Jurkat, Clone E6-1 (cell line): ENCODE measurements around the gene ZNF407.

ENCODE experiments used
- DNase-seq: peaks from one replicate; pipeline ENCODE4 v3.0.0-alpha.2; 2011; ENCODE audit warnings: low read depth, low spot score
- H3K4me3 ChIP-seq: 2 replicates; pipeline ENCODE4 v1.5.1; 2011; ENCODE audit warnings: mild to moderate bottlenecking, low read length, control low read depth, moderate library complexity

The ZNF407 gene

DNA sequence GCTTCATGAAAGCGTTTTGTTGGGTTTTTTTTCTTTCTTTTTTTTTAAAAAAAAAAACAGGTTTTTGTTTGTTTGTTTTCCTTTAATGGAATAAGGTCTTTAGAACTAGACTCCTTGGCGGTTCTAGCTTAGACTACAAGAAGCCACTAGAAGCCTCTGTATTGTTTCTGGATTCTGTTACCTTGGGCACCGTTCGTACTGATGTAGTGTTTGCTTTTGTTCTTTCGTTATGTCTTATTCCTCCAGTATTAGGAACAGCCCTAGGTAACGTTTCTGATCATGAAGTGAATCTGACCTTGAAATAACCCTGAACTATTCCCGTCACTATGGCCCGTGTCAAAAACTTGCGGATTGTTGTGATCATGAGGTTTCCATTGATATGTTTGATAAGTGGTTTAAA lies 446.6 kb downstream of the ZNF407 start:
- no peak for DNase-seq
- no peak overlapping the region for H3K4me3 ChIP-seq

GRCh38 chr18:75044791-75045190 lies 447.1 kb downstream of the ZNF407 start:
- H3K4me3 ChIP-seq, result no peak overlapping the region
- no peak for DNase-seq

GRCh38 chr18:75045272-75045671 lies 447.6 kb downstream of the ZNF407 start:
- H3K4me3 ChIP-seq, result no peak overlapping the region
- DNase-seq, result no peak

DNA sequence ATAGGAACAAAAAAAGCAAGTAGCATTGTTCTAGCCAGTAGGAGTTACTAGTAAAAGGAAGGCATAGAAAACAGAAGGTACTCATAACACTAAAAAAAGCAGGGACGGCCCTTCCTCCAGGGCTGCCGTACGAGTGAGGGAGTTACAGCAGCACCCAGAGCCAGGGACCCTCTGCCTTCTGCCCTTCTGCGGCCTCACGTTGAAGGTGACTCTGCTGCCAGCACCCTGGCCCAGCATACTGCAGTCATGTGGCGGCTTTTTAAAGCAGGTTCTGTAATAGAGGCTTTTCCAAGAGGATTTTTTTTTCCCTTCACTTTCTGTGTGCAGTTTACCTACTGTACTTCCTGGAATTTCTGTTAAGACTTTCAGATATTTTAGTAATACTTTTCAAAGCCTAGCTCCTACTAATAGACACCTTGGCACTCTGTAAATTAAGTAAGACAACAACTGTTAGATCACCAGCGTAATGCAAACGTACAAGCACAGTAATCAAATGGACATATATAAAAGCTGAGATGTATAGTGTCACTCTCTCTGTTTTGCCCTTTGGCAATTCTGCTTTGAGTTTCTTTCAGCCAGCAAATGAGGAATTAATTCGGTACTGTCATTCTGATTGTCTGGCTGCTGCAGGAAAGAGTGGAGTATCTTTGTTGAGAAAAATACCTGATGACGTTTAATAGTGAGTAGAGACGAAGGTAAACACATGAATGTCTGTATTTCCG lies 449.7 kb downstream of the ZNF407 start:
- DNase-seq, result no peak
- no peak overlapping the region for H3K4me3 ChIP-seq

- no peak overlapping the region for H3K4me3 ChIP-seq
- no peak for DNase-seq
These were observed 451.2 kb downstream of the ZNF407 start for GRCh38 chr18:75048776-75049454.

DNA sequence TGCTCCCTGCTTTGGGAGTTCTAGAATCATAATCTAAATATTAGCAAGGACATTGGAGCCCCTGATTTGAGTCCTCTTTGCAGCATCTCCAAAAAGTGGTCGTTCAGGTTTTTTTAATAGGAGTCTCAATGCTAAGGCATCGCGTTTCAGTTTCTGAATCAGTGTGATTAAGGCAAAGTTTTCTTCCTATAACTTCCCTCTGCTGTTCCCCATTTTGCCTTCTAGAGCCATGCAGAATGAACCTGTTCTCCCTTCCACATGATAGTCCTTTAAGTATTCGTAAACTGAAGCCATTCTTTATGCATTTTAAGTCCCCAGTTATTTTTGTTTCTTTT lies 451.8 kb downstream of the ZNF407 start:
- no peak overlapping the region for H3K4me3 ChIP-seq
- no peak for DNase-seq

- DNase-seq, result no peak
- H3K4me3 ChIP-seq, result no peak overlapping the region
These were observed 454.1 kb downstream of the ZNF407 start for GRCh38 chr18:75051757-75052156.

- H3K4me3 ChIP-seq, result no peak overlapping the region
- DNase-seq, result no peak
These were observed 454.8 kb downstream of the ZNF407 start for GRCh38 chr18:75052475-75052874.

- H3K4me3 ChIP-seq, result no peak overlapping the region
- peak; percentile 11 for DNase-seq
These were observed 455.5 kb downstream of the ZNF407 start for GRCh38 chr18:75053028-75053629.

DNA sequence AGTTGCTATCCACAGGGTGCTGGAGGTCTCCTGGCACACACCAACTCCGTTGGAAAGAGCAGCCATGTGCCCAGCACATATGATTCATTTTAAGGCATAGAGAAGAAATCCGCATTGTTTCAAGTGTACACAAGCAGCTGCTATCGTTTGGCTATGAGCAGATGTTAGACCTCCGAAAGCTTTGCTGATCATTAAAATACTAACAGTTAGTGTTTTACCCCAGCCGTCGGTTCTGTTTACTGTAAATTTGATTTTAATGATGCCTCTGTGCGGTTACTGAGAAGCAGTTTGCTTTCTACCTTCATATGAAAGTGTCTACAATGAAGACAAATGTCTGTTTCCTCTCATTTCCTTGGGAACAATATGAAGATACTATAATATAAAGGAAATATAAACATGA lies 456.4 kb downstream of the ZNF407 start:
- DNase-seq, result no peak
- H3K4me3 ChIP-seq, result no peak overlapping the region

DNA sequence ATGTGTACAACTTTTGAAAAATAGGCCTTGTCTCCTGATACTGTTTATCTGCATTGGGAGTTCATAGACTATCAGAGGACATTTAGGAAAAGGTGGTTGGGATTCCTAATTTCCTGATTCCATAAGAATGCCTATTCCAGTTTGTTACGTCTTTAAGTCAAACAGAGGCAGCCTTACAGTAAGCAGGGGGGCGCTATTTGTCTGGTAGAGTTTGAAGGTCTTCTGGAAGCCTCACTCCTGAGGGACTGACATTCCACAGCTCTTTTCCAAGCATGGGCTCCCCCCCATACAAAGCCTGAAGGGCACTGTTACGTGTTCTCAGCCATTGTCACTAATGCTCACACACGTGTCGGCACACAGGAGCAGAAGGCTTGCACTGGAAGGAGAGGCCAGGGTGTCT lies 456.9 kb downstream of the ZNF407 start:
- no peak overlapping the region for H3K4me3 ChIP-seq
- no peak for DNase-seq

DNA sequence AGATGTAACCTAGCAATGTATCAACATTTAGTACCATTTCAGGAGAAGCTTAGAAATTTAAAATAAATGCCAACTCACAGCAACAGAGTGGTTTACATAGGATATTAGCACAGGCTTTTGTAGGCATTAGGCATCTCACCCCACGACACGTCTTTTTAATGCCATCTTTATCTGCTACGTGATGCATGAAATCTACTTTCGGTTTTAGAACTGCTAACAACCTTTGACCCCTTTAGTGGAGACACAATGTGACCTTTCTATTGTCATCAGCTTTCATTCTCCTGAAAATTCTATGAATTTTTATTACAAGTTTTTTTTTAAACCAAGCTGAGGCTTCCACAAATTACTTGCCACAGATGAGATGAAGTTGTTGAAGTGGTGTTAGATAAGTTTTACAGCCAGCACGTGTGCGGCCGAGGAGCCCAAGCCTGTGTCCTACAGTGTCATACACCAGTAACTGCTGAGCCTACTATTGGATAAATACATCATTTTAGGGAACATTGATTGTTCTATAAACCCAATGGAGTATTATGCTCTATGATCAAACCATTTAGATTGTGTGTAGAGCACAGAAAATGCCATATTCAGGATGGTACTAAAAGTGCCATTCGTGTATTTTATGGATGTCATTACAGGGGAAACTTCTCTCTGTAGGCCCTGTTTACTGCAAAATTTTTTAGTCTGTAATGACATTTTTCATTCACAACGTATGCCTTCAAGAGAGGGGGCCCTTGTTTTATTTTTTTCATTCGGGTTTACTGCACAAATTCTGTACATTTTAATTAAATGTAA lies 459.7 kb downstream of the ZNF407 start:
- H3K4me3 ChIP-seq, result no peak overlapping the region
- DNase-seq, result no peak

DNA sequence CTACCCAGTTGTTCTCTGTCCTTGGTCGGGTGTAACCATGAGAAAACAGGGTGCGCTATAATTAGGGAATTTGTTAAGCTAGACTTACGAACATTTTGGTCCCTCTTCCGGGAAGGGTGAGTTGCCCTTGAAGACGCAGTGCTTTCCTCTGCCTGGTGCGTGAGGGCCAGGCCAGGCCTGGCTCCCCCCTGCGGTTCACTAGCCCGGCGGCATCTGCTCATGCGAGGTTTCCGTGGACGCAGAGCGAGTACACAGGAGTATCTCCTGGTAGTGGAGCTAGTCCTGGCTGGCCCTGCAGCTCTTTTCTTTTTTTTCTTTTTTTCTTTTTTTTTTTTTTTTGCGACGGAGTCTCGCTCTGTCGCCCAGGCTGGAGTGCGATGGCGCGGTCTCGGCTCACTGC lies 462.5 kb downstream of the ZNF407 start:
- no peak for DNase-seq
- H3K4me3 ChIP-seq, result no peak overlapping the region

DNA sequence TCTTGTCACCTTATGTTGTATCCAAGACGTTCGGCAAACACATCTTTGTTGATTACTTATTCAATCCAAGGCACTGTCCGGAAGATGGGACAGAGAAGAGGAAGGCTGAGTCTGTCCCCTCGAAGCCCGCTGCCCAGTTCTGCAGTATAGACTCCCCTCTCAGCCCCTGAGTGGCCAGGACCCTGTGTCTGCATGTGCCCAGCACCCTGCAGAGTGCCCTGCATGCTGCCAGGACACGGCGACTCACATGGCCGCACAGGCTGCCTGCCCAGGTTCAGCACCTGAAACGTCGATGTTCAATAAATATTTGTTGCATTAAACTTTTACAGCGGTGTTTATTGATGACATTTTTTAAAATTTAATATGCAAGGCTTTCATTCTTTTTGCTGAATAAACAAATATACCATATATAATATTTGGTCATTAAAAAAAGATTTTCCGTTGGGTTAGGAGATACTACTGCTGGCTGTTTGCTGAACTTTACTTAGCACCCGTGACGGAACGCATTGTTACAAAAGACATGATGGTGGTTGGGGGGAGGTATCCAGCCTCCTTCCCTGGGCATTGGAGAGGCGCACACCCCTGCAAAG lies 464.7 kb downstream of the ZNF407 start:
- H3K4me3 ChIP-seq, result no peak overlapping the region
- no peak for DNase-seq

- DNase-seq, result no peak
- no peak overlapping the region for H3K4me3 ChIP-seq
These were observed 465.5 kb downstream of the ZNF407 start for GRCh38 chr18:75063196-75063595.

- no peak overlapping the region for H3K4me3 ChIP-seq
- DNase-seq, result no peak
These were observed 466.2 kb downstream of the ZNF407 start for GRCh38 chr18:75063615-75064512.

- no peak for DNase-seq
- H3K4me3 ChIP-seq, result no peak overlapping the region
These were observed 466.8 kb downstream of the ZNF407 start for GRCh38 chr18:75064513-75064905.

DNA sequence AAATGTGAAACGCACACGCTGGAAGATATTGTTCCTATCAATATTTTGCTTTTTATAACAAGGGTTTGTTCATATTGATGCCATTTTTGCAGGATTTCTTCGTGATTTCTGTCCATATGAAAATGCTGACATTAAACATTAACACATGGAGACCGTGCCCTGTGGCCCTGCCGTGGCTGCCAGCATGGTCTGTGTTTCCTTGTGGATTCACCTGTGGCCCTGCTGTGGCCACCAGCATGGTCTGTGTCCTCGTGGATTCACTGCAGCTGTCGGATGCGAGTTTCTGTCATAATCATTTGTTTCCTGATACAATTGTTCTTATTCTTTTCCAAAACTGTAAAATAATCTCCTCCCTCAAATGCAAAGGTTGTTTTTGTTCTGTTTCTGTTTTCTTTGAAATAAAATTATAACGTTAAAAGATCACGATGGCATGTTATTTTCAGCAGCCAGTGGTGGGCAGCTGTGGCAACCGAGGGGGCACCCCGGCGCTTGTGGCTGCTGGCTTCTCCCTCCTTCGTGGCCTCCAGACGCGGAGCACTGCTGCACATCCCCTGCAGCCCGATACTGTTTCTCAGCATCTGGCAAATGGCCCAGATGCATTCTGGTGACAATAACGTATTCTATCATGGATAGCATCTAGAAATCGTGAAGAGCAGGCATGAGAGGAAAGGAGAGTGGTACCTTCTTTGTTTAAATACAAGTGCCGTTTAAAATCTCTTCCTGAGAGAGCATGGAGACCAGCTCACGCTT lies 467.8 kb downstream of the ZNF407 start:
- no peak for DNase-seq
- no peak overlapping the region for H3K4me3 ChIP-seq
